ENCODE results near the gene NPRL2. TPM values are rescaled to one million over a fixed set of nuclear protein-coding genes. Genes with fewer than 3 reads are reported as not detected.
A peak's percentile ranks its signal among the peaks of the same experiment; 100 is the strongest.

NPRL2 gene
- total RNA-seq, 1 donor from 2014 or later = 30.4 TPM

DNA sequence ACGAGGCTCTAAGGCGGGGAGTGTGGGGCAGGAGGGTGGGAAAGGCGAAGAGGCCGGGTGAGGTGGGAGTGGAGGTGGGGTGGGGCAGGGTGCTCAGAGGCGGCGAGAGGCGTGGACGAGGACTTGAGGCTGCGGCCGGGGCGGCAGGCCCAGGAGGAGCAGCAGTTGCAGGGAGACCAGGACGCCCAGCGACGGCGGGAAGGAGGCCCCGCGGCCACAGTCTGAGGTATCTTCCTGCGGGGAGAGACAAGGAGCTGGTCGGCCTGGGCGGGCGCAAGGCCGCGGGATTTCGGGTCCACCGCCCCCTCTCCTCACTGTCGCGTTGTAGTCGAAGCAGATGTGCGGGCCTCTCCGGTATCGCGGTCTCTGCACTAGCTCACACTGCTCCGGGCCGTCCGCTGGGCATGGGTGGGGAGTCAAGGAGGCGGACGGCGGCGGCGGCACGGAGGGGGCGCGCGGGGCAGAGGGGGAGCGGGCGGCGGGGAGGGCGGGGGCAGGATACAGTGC, 14.1 kb upstream of the NPRL2 start:
- DNase-seq = peak; percentile 58
- no peaks in the 10 kb centered on the region for H3K36me3 Mint-ChIP-seq (ENCODE audit: unreplicated experiment)
- peak overlapping the region; percentile 78 for H3K4me3 Mint-ChIP-seq (ENCODE audit: unreplicated experiment)
- peak overlapping the region; percentile 55 for H3K27ac Mint-ChIP-seq (ENCODE audit: unreplicated experiment)
- TF ChIP-seq, protein P1, sequence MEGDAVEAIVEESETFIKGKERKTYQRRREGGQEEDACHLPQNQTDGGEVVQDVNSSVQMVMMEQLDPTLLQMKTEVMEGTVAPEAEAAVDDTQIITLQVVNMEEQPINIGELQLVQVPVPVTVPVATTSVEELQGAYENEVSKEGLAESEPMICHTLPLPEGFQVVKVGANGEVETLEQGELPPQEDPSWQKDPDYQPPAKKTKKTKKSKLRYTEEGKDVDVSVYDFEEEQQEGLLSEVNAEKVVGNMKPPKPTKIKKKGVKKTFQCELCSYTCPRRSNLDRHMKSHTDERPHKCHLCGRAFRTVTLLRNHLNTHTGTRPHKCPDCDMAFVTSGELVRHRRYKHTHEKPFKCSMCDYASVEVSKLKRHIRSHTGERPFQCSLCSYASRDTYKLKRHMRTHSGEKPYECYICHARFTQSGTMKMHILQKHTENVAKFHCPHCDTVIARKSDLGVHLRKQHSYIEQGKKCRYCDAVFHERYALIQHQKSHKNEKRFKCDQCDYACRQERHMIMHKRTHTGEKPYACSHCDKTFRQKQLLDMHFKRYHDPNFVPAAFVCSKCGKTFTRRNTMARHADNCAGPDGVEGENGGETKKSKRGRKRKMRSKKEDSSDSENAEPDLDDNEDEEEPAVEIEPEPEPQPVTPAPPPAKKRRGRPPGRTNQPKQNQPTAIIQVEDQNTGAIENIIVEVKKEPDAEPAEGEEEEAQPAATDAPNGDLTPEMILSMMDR (IDR thresholded peaks at IDR 0.05; ENCODE audit: partially characterized antibody, unreplicated experiment) = no peak
- H3K4me1 Mint-ChIP-seq (ENCODE audit: low read depth, unreplicated experiment) = peaks cover 12% of the 10 kb centered on the region
- H3K27me3 Mint-ChIP-seq (ENCODE audit: unreplicated experiment) = peaks cover 8% of the 10 kb centered on the region
- peaks cover 11% of the 10 kb centered on the region for H3K9me3 Mint-ChIP-seq (ENCODE audit: unreplicated experiment)

DNA sequence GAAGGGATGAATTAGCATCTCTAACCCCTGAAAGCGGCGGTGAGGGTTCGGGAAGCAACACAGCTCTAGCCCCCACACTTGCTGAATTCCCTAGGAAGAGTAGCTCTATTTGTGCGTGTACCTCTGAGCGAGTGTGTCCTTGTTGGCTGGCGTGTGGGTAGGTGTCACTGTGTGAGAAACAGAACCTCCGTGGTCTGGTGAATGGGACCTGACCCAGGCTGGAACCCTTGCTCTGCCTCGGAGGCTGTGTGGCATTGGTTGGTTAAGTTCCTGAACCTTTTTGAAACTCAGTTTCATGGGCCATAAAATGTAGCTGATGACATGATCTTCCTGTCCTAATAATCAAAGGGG, 9.2 kb upstream of the NPRL2 start:
- H3K4me1 Mint-ChIP-seq (ENCODE audit: low read depth, unreplicated experiment) = peaks cover 14% of the 10 kb centered on the region
- DNase-seq = no peak
- H3K4me3 Mint-ChIP-seq (ENCODE audit: unreplicated experiment) = peak overlapping the region; percentile 94
- H3K27me3 Mint-ChIP-seq (ENCODE audit: unreplicated experiment) = peaks cover 6% of the 10 kb centered on the region
- H3K36me3 Mint-ChIP-seq (ENCODE audit: unreplicated experiment) = no peaks in the 10 kb centered on the region
- TF ChIP-seq, protein P1 (IDR thresholded peaks at IDR 0.05; ENCODE audit: partially characterized antibody, unreplicated experiment) = no peak
- H3K27ac Mint-ChIP-seq (ENCODE audit: unreplicated experiment) = peak overlapping the region; percentile 55
- H3K9me3 Mint-ChIP-seq (ENCODE audit: unreplicated experiment) = peaks cover 9% of the 10 kb centered on the region

DNA sequence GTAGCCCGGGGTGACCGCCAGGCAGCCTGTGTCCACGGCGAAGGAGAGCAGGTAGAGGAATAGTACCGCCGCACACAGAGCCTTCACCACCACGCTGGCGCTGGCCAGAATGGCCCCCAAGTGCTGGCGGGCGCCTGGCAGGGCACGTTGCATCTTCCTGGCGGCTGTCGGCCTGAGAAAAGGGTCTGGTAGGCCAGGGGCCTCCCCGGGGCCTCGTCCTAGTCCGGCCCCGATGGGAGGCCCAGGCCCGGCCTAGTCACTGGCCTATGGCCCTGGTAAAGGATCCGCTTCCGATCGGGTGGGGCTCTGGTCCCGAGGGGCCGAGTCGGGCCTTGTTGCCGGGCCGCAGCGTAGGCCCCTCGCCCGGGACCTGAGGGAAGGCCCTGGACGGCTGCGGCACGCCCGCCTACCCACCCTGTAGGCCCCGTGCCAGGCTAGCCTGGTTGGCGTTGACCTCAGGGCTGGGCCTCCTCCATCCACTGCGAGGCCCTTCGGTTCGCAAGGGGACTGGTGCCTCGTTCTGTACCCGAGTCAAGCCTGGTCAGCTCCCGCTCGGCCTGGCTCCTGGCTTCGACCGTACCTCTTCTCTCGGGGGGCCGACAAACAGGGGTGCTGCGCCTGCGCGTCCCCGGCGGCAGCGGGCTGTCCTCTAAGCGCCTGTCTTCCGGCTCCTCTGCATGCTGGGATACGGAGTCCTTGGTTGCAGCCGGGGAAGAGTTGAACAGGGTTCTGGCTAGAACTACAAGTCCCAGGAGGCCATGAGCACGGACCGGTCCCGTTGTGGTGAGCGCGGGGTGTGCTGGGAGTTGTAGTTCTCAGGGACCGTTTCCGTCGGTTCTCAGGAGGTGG, 8.6 kb upstream of the NPRL2 start, which contains the start of gene TMEM115:
Gene TMEM115 (minus strand): TSS at position 611 of the 849 bp plus-strand sequence. CDS start 458 bp downstream, at position 153.
- TF ChIP-seq, protein P1 (IDR thresholded peaks at IDR 0.05; ENCODE audit: partially characterized antibody, unreplicated experiment) = no peak
- Mint-ChIP-seq H3K4me1 (ENCODE audit: low read depth, unreplicated experiment) (peaks cover 14% of the 10 kb centered on the region), H3K27me3 (ENCODE audit: unreplicated experiment) (peaks cover 6% of the 10 kb centered on the region), H3K27ac (ENCODE audit: unreplicated experiment) (peak within 1 kb of the TSS; percentile 76), H3K4me3 (ENCODE audit: unreplicated experiment) (peak within 1 kb of the TSS; percentile 94), H3K36me3 (ENCODE audit: unreplicated experiment) (no peaks in the 10 kb centered on the region), H3K9me3 (ENCODE audit: unreplicated experiment) (peaks cover 9% of the 10 kb centered on the region)
- DNase-seq = peak; percentile 93

DNA sequence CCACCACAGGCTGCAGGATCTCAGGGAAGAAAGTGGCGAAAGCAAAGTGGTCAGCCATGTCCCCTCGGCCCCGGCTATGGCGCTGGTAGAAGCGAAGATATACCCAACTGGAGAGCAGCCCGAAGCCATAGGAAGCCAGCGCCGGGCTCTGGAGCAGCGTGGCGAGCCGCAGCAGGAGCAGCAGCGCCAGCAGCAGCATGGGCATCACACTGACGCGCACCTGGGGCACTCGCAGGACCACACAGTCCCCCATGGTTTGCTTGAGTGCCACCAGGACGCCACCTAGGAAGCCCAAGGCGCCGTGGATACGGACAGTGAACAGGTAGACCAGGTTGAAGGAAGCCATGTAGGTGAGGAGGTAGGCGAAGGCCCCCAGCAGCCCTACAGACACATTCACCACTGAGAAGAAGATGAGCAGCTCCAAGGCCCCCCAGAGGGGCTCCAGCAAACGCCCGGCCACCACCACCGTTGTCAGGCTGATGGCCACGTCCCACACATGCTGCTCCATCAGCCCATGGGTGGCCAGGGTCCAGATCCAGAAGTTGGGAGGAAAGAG, 7.9 kb upstream of the NPRL2 start:
- H3K4me1 Mint-ChIP-seq (ENCODE audit: low read depth, unreplicated experiment) = peaks cover 14% of the 10 kb centered on the region
- peak overlapping the region; percentile 94 for H3K4me3 Mint-ChIP-seq (ENCODE audit: unreplicated experiment)
- H3K9me3 Mint-ChIP-seq (ENCODE audit: unreplicated experiment) = peaks cover 9% of the 10 kb centered on the region
- DNase-seq = no peak
- H3K27ac Mint-ChIP-seq (ENCODE audit: unreplicated experiment) = peak overlapping the region; percentile 75
- TF ChIP-seq, protein P1 (IDR thresholded peaks at IDR 0.05; ENCODE audit: partially characterized antibody, unreplicated experiment) = no peak
- H3K36me3 Mint-ChIP-seq (ENCODE audit: unreplicated experiment) = no peaks in the 10 kb centered on the region
- H3K27me3 Mint-ChIP-seq (ENCODE audit: unreplicated experiment) = peaks cover 4% of the 10 kb centered on the region

DNA sequence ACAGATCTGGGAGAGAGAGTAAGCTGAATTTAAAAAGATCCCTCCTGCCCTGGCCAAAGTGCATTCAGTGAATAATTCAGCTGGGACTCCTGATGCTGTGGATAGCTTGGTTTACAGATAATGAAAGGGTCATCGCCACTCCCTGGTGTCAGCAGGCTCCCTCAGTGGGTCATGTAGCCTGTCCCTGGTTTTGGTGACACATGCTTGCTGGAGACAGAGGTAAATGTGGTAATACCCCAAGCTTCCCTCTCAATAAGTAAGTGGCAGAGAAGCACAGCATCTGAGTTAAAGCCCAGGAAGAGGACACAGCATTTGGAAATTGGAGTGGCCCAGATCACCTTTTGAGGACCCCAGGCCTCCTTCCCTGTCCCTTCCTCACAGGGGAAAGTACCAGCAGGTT, 6.9 kb upstream of the NPRL2 start:
- H3K4me3 Mint-ChIP-seq (ENCODE audit: unreplicated experiment) = peak overlapping the region; percentile 94
- peaks cover 14% of the 10 kb centered on the region for H3K4me1 Mint-ChIP-seq (ENCODE audit: low read depth, unreplicated experiment)
- H3K27ac Mint-ChIP-seq (ENCODE audit: unreplicated experiment) = peak overlapping the region; percentile 48
- peaks cover 2% of the 10 kb centered on the region for H3K27me3 Mint-ChIP-seq (ENCODE audit: unreplicated experiment)
- no peaks in the 10 kb centered on the region for H3K36me3 Mint-ChIP-seq (ENCODE audit: unreplicated experiment)
- DNase-seq = no peak
- H3K9me3 Mint-ChIP-seq (ENCODE audit: unreplicated experiment) = peaks cover 8% of the 10 kb centered on the region
- TF ChIP-seq, protein P1 (IDR thresholded peaks at IDR 0.05; ENCODE audit: partially characterized antibody, unreplicated experiment) = no peak
